Sciatic nerve (tissue), 1 donor: ENCODE measurements around the gene CRYBB2. TPM values are rescaled to one million over a fixed set of nuclear protein-coding genes. Genes with fewer than 3 reads are reported as not detected.

Experiments used
- total RNA-seq: library from RNA; stranded (reverse); fragmentation: NEBNext Ultra II Directional; extraction: Animal tissue kit (Norgen Biotek cat#: 25700); gene quantifications from one replicate; pipeline ENCODE4 v1.2.1, GENCODE V29; 2021
- donor health status: DM: no; HTN: no; CAD: no.

Gene CRYBB2
- total RNA-seq, 1 donor from 2014 or later = not detected

Other genes with a start within 250 kb of the CRYBB2 start
- not detected for gene CRYBB3, start 19.8 kb upstream of the CRYBB2 start, total RNA-seq